ENCODE data around the gene VTI1B. TPM values are rescaled to one million over a fixed set of nuclear protein-coding genes. Genes with fewer than 3 reads are reported as not detected.
A peak's percentile ranks its signal among the peaks of the same experiment; 100 is the strongest.

The VTI1B gene
- polyA plus RNA-seq, 2 of the 4 experiments (the other 2 are of a cell fraction): 77.5 to 102 TPM

GRCh38 chr14:67599698-67600561 is 74.5 kb downstream of the VTI1B start, which contains the start of gene PIGH (continued):
- TF ChIP-seq JUN (IDR thresholded peaks at IDR 0.05) (peak; percentile 39 to 64; a peak in 2 of 5 replicates), PHF8 (IDR thresholded peaks at IDR 0.05; ENCODE audit: borderline replicate concordance, low read depth) (peak; percentile 94), REST (IDR thresholded peaks at IDR 0.05) (peak; percentile 70), HOXB5 (CRISPR knock-in tag; IDR thresholded peaks at IDR 0.05) (0 out of 2 replicates have a peak, but pooled peaks have one; percentile 27), FOSB (CRISPR knock-in tag; IDR thresholded peaks at IDR 0.05) (no peak), ZC3H11A (IDR thresholded peaks at IDR 0.05) (no peak)

Small RNA genes lying within 50 kb of the gene (small RNA-seq; reads per million reads assigned to genes)
- gene AL132640.3: 0 reads per million in 6 experiments
- 0 reads per million in 6 experiments for gene RF00019
- gene RN7SL369P: 0 reads per million in 6 experiments
- gene RNA5SP386: 0 reads per million in 6 experiments

Other genes starting within 250 kb of the VTI1B start
- 0.19 and 0.28 TPM in 2 replicates for gene TMEM229B, start 185.9 kb downstream of the VTI1B start, polyA plus RNA-seq (2011; rRNA removed)
- gene TMEM229B, start 185.9 kb downstream of the VTI1B start, polyA plus RNA-seq (2017; fragmentation: RNase III; extraction: RNeasy Plus Mini Kit Qiagen cat#74134 plus additional on column Dnase treatment): 0.22 to 0.40 TPM (median 0.31 TPM) in 3 replicates
- gene PLEKHH1, start 141.3 kb downstream of the VTI1B start, polyA plus RNA-seq (2011; rRNA removed): 5.1 and 6.7 TPM in 2 replicates
- gene PLEKHH1, start 141.3 kb downstream of the VTI1B start, polyA plus RNA-seq (2017; fragmentation: RNase III; extraction: RNeasy Plus Mini Kit Qiagen cat#74134 plus additional on column Dnase treatment): 3.2 to 3.9 TPM (median 3.5 TPM) in 3 replicates
- gene PIGH, start 74.4 kb downstream of the VTI1B start, polyA plus RNA-seq (2011; rRNA removed): 37.2 and 46.2 TPM in 2 replicates
- 19.3 to 21.1 TPM (median 20.1 TPM) in 3 replicates for gene PIGH, start 74.4 kb downstream of the VTI1B start, polyA plus RNA-seq (2017; fragmentation: RNase III; extraction: RNeasy Plus Mini Kit Qiagen cat#74134 plus additional on column Dnase treatment)
- 2.5 TPM in 2 replicates for gene ARG2, start 54.7 kb downstream of the VTI1B start, polyA plus RNA-seq (2011; rRNA removed)
- gene ARG2, start 54.7 kb downstream of the VTI1B start, polyA plus RNA-seq (2017; fragmentation: RNase III; extraction: RNeasy Plus Mini Kit Qiagen cat#74134 plus additional on column Dnase treatment): 1.3 to 2.5 TPM (median 1.8 TPM) in 3 replicates
- 132 and 146 TPM in 2 replicates for gene RDH11, start 21.1 kb upstream of the VTI1B start, polyA plus RNA-seq (2011; rRNA removed)
- 62.1 to 85.7 TPM (median 83.8 TPM) in 3 replicates for gene RDH11, start 21.1 kb upstream of the VTI1B start, polyA plus RNA-seq (2017; fragmentation: RNase III; extraction: RNeasy Plus Mini Kit Qiagen cat#74134 plus additional on column Dnase treatment)
- gene RDH12, start 27.3 kb upstream of the VTI1B start, polyA plus RNA-seq (2011; rRNA removed): 0.12 and 0.20 TPM in 2 replicates
- 0.05 to 0.14 TPM (median 0.09 TPM) in 3 replicates for gene RDH12, start 27.3 kb upstream of the VTI1B start, polyA plus RNA-seq (2017; fragmentation: RNase III; extraction: RNeasy Plus Mini Kit Qiagen cat#74134 plus additional on column Dnase treatment)
- 11.3 and 14.1 TPM in 2 replicates for gene ZFYVE26, start 142.0 kb upstream of the VTI1B start, polyA plus RNA-seq (2011; rRNA removed)
- gene ZFYVE26, start 142.0 kb upstream of the VTI1B start, polyA plus RNA-seq (2017; fragmentation: RNase III; extraction: RNeasy Plus Mini Kit Qiagen cat#74134 plus additional on column Dnase treatment): 3.9 to 4.5 TPM (median 4.5 TPM) in 3 replicates
- gene RAD51B, start 145.1 kb upstream of the VTI1B start, polyA plus RNA-seq (2011; rRNA removed): 10.8 and 12.8 TPM in 2 replicates
- gene RAD51B, start 145.1 kb upstream of the VTI1B start, polyA plus RNA-seq (2017; fragmentation: RNase III; extraction: RNeasy Plus Mini Kit Qiagen cat#74134 plus additional on column Dnase treatment): 6.6 to 8.0 TPM (median 7.2 TPM) in 3 replicates

All from A549 (cell line).